ENCODE results near the gene COPZ2. TPM values are rescaled to one million over a fixed set of nuclear protein-coding genes. Genes with fewer than 3 reads are reported as not detected.
A peak's percentile ranks its signal among the peaks of the same experiment; 100 is the strongest.
"Not testable (repeated sequence)": the region's sequence is repeated elsewhere in the genome, so short reads cannot be mapped to it uniquely, and the experiment has no call there.

The COPZ2 gene
- total RNA-seq, 2 experiments from 2014 or later = 5.1 to 5.5 TPM

DNA sequence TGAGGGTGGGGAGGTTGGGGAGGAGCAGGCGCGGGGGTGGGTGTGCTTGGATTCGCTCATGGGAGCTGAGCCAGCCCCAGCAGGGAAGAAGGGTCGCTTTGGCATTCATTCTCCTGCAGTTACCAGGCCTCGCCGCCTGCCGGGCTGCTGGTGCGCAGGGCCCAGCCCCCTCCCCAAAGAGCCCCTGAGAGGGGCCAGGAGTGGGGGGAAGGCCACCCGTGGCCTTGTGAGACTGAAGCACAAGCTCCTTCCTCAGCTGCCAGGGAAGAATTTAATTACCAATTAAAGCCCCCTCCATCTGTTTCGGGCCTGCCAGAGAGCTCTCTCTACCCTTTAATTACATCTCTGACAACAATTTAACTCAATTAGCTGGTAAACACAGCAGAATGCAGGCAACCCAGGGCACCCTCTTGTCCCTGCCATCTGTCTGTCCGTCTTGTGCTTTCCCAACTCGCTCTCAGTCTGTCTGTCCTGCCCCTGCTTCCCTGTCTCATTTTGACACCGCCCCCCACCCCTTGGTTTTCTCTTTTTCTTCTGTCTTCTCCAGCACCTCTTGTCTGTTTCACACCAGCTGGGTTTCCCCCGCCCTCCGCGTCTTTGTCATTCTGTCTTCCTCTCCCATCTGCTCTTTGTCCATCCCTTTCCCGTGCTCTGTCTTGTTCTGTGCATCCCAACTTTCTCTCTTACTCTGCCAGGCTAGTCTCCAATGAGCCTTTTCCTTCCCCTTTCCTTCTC lies 34.0 kb downstream of the COPZ2 start:
- no peak overlapping the region for H3K27ac Mint-ChIP-seq
- POLR2A ChIA-PET = no interaction called here
- no peak overlapping the region for H3K4me3 Mint-ChIP-seq
- no peaks in the 10 kb centered on the region for H3K36me3 Mint-ChIP-seq (ENCODE audit: low read depth)
- H3K27me3 Mint-ChIP-seq (ENCODE audit: low read depth) = peaks cover 36% of the 10 kb centered on the region
- ATAC-seq (no peak), DNase-seq (no peak)
- H3K9me3 Mint-ChIP-seq (ENCODE audit: insufficient read depth) = no peaks in the 10 kb centered on the region
- peaks cover 15% of the 10 kb centered on the region for H3K4me1 Mint-ChIP-seq (ENCODE audit: low read depth)
- CTCF ChIA-PET = interaction anchor here (0.9 to 2.0 kb wide), 8 partner anchors 11 to 77 kb away, joined by 3 to 6 read pairs (median 4); partner anchors contain the start of gene CDK5RAP3

DNA sequence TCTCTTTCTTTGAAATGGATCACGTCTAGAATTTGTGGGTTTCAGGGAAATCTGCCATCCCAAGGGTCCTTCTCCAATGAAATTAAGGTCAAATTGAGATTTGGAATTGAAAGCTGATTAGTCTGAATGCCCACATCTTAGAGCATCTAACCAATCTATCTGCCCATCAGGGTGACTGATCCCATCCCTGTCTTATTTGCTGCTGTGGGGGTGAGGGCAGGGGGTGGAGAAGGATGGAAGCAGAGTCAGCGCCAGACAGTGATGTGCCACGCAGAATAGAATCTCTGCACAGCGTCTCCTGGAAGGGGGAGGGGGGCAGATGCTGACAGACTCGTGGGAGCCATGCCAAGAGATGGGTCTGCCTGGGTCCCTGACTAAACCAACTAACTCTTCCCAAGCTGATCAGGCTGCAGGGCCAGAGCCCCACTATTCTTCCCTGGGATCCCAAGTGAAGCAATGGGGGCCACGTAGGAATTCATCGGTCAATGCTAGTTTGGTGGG lies 34.6 kb downstream of the COPZ2 start:
- no peaks in the 10 kb centered on the region for H3K9me3 Mint-ChIP-seq (ENCODE audit: insufficient read depth)
- ChIA-PET POLR2A (no interaction called here), CTCF (interaction anchor here (1.0 to 5.7 kb wide), 4 partner anchors 8 to 55 kb away, joined by 3 to 30 read pairs (median 5); partner anchors contain the start of gene CDK5RAP3)
- no peaks in the 10 kb centered on the region for H3K36me3 Mint-ChIP-seq (ENCODE audit: low read depth)
- no peak for ATAC-seq
- H3K4me3 Mint-ChIP-seq = no peak overlapping the region
- H3K27ac Mint-ChIP-seq = no peak overlapping the region
- DNase-seq = no peak
- H3K27me3 Mint-ChIP-seq (ENCODE audit: low read depth) = peaks cover 33% of the 10 kb centered on the region
- peaks cover 15% of the 10 kb centered on the region for H3K4me1 Mint-ChIP-seq (ENCODE audit: low read depth)

DNA sequence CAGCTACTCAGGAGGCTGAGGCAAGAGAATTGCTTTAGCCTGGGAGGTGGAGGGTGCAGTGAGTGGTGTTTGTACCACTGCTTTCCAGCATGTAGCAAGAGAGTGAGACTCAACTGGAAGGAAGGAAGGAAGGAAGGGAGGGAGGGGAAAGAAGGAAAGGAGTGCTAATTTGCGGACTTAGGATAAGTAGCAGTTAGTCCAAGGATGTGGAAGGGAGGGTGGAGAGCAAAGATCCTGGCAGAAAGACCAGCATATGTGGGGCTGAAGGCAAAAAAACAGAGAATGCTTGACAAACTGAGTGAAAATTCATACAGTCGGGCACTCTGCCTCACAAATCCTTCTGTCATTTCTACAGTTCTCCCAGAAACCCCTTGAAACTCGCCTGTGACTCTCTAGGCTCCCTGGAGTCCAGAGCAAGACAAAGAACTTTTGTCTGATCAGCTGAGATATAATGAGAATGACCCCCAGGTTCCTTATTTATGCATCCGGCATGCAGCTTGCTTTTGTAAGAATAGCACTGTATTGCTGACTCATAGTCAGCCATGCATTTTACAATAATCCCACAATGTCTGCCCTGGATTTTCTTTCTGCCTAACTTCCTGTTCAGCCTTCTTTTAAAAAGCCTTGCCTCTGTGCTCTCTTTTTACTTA lies 35.2 kb downstream of the COPZ2 start:
- CTCF ChIA-PET = interaction anchor here (1.0 to 5.7 kb wide), 5 partner anchors 9 to 55 kb away, joined by 3 to 30 read pairs (median 7); partner anchors contain the start of gene CDK5RAP3
- H3K4me3 Mint-ChIP-seq = no peak overlapping the region
- no peaks in the 10 kb centered on the region for H3K36me3 Mint-ChIP-seq (ENCODE audit: low read depth)
- ATAC-seq (no peak), DNase-seq (no peak)
- POLR2A ChIA-PET = no interaction called here
- H3K4me1 Mint-ChIP-seq (ENCODE audit: low read depth) = peaks cover 15% of the 10 kb centered on the region
- no peaks in the 10 kb centered on the region for H3K9me3 Mint-ChIP-seq (ENCODE audit: insufficient read depth)
- peaks cover 35% of the 10 kb centered on the region for H3K27me3 Mint-ChIP-seq (ENCODE audit: low read depth)
- no peak overlapping the region for H3K27ac Mint-ChIP-seq

DNA sequence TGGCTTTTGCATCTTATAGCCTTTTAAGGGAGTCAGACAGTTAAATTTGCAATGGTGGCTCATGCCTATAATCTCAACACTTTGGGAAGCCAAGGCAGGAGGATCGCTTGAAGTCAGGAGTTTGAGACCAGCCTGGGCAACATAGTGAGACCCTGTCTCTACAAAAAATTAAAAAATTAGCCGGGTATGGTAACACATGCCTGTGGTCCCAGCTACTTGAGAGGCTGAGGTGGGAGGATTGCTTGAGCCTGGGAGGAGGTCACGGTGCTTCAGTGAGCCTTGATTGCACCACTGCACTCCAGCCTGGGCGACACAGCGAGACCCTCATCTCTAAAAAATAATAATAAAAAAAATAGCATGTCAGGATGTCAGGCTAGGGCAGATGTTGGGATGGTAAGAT lies 35.9 kb downstream of the COPZ2 start:
- H3K36me3 Mint-ChIP-seq (ENCODE audit: low read depth); H3K27ac Mint-ChIP-seq; POLR2A ChIA-PET; H3K9me3 Mint-ChIP-seq (ENCODE audit: insufficient read depth); H3K4me3 Mint-ChIP-seq; DNase-seq; ATAC-seq: not testable (repeated sequence)
- CTCF ChIA-PET = interaction anchor here (1.3 to 5.7 kb wide), 4 partner anchors 10 to 54 kb away, joined by 6 to 30 read pairs (median 14); partner anchors contain the start of gene CDK5RAP3
- H3K4me1 Mint-ChIP-seq (ENCODE audit: low read depth) = peaks cover 15% of the 10 kb centered on the region
- peaks cover 29% of the 10 kb centered on the region for H3K27me3 Mint-ChIP-seq (ENCODE audit: low read depth)

DNA sequence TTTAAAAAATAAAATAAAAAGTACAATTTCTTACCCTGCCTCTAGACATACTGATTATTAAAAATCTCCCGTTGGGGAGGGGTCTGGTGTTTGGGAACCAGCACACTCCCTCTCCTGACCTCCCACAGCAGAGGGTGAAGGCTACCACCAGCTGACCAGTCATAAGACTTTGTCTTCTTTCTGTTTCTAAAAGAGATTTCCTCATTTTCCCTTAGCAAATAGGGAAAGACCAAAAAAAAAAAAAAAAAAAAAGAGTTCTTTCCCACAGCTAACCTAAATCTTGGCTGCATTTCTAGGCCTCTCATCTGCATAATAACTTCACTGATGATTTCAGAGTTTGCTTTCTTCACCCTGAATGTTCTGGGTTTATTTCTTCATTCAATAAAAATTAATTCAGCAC lies 36.4 kb downstream of the COPZ2 start:
- H3K9me3 Mint-ChIP-seq (ENCODE audit: insufficient read depth) = no peaks in the 10 kb centered on the region
- POLR2A ChIA-PET = no interaction called here
- H3K27me3 Mint-ChIP-seq (ENCODE audit: low read depth) = peaks cover 30% of the 10 kb centered on the region
- CTCF ChIA-PET = interaction anchor here (1.3 to 5.7 kb wide), 3 partner anchors 10 to 30 kb away, joined by 7 to 30 read pairs (median 20); partner anchors contain the start of gene CDK5RAP3
- H3K36me3 Mint-ChIP-seq (ENCODE audit: low read depth) = no peaks in the 10 kb centered on the region
- DNase-seq (no peak), ATAC-seq (no peak)
- H3K27ac Mint-ChIP-seq = no peak overlapping the region
- H3K4me1 Mint-ChIP-seq (ENCODE audit: low read depth) = peaks cover 15% of the 10 kb centered on the region
- H3K4me3 Mint-ChIP-seq = no peak overlapping the region

DNA sequence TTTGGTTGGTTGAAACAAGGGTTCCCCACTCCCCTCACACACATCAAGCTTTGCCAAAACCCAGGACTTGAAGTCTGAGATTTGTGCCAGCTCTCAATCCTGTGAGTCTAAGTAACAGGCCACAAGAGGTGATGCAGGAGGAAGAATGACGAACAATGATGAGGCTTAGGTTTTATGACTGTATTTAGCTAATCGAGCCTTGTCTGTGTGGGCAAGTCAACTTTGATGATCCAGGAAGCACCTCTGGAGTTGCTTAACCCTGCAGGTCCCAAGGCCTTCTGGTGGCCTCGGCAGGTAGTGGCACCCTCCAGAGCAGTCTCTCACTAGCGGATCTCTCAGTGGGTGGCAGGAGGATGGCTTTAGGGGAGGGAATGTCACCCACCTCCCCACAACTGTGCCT lies 38.0 kb downstream of the COPZ2 start:
- ChIA-PET POLR2A (interaction anchor here (1.2 kb wide), 1 partner anchor 9 kb away, joined by 3 read pairs; no protein-coding TSS in a partner anchor), CTCF (interaction anchor here (0.7 to 5.7 kb wide), 8 partner anchors 12 to 53 kb away, joined by 3 to 30 read pairs (median 11); partner anchors contain the start of gene CDK5RAP3)
- H3K27ac Mint-ChIP-seq = no peak overlapping the region
- peaks cover 13% of the 10 kb centered on the region for H3K4me1 Mint-ChIP-seq (ENCODE audit: low read depth)
- peaks cover 28% of the 10 kb centered on the region for H3K27me3 Mint-ChIP-seq (ENCODE audit: low read depth)
- no peak overlapping the region for H3K4me3 Mint-ChIP-seq
- no peaks in the 10 kb centered on the region for H3K36me3 Mint-ChIP-seq (ENCODE audit: low read depth)
- no peaks in the 10 kb centered on the region for H3K9me3 Mint-ChIP-seq (ENCODE audit: insufficient read depth)
- ATAC-seq (peak; percentile 55), DNase-seq (peak; percentile 34)

DNA sequence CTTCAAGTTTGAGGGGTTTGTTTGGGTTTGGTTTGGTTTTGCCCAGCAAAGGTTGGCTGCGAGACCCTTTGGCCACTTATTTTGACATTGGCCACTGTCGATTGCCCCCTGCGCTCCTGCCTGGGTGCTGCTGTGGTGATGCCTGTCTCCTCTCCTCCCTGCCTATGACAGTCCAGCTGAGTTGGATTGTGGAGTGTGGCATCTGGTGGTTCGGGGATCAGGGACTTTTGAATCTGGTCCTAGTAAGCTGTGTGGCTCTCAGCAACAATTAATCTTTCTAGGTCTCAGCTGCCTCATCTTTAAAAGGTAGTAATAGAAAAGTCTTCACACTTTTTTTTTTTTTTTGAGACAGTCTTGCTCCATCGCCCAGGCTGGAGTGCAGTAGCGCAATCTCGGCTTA lies 39.6 kb downstream of the COPZ2 start:
- CTCF ChIA-PET = interaction anchor here (4.6 to 5.7 kb wide), 2 partner anchors 13 to 27 kb away, joined by 20 to 30 read pairs; partner anchors contain the start of gene CDK5RAP3
- POLR2A ChIA-PET = no interaction called here
- Mint-ChIP-seq H3K9me3 (ENCODE audit: insufficient read depth) (no peaks in the 10 kb centered on the region), H3K36me3 (ENCODE audit: low read depth) (no peaks in the 10 kb centered on the region), H3K4me1 (ENCODE audit: low read depth) (peaks cover 12% of the 10 kb centered on the region), H3K4me3 (no peak overlapping the region), H3K27ac (no peak overlapping the region), H3K27me3 (ENCODE audit: low read depth) (peaks cover 30% of the 10 kb centered on the region)
- DNase-seq (no peak), ATAC-seq (no peak)

DNA sequence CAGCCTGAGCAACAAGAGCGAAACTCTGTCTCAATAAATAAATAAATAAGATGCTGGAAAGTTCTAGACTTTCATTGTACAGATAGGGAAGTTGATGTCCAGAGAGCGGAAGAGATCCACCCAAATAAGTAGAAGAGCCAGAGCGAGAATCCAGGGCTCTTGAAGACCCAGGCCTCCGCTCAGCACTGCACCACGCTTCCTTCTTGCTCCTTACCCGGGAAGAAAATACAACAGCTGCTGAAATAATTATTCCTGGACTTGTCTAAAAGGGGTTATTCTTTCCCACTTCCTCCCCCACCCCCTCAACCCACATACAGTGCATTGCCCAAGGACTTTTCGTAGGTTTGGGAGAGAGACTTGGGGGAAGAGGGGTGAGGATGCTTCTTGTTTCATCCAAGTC lies 40.0 kb downstream of the COPZ2 start:
- no peak for DNase-seq
- H3K36me3 Mint-ChIP-seq (ENCODE audit: low read depth) = no peaks in the 10 kb centered on the region
- CTCF ChIA-PET = interaction anchor here (2.2 to 5.7 kb wide), 3 partner anchors 14 to 26 kb away, joined by 5 to 30 read pairs (median 20); partner anchors contain the start of gene CDK5RAP3
- H3K4me1 Mint-ChIP-seq (ENCODE audit: low read depth) = peaks cover 7% of the 10 kb centered on the region
- POLR2A ChIA-PET = no interaction called here
- no peak overlapping the region for H3K4me3 Mint-ChIP-seq
- H3K27ac Mint-ChIP-seq = no peak overlapping the region
- no peak for ATAC-seq
- H3K9me3 Mint-ChIP-seq (ENCODE audit: insufficient read depth) = no peaks in the 10 kb centered on the region
- H3K27me3 Mint-ChIP-seq (ENCODE audit: low read depth) = peaks cover 26% of the 10 kb centered on the region

DNA sequence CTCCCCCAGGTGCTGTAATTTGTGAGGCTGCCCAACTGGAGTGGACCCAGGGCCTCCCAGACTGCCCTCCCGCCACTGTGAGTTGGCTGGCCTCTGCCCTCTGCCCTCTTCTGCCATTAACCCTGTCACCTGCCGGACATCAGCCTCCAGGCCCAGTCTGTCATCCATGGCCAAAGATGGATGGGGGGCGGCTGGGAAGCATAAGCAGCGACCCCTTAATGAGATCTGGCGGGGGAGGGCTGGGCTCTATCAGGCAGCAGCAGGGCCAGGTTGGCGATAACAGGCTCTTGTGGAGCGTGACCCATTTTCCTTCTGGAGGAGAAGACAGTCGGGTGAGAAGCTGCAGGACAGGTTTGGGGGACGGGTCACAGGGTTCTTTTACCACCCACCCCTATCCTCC lies 41.4 kb downstream of the COPZ2 start:
- H3K36me3 Mint-ChIP-seq (ENCODE audit: low read depth) = no peaks in the 10 kb centered on the region
- DNase-seq (no peak), ATAC-seq (no peak)
- ChIA-PET POLR2A (no interaction called here), CTCF (interaction anchor here (2.2 kb wide), 1 partner anchor 21 kb away, joined by 5 read pairs; no protein-coding TSS in a partner anchor)
- H3K27ac Mint-ChIP-seq = no peak overlapping the region
- H3K4me3 Mint-ChIP-seq = no peak overlapping the region
- no peaks in the 10 kb centered on the region for H3K9me3 Mint-ChIP-seq (ENCODE audit: insufficient read depth)
- peaks cover 27% of the 10 kb centered on the region for H3K27me3 Mint-ChIP-seq (ENCODE audit: low read depth)
- peaks cover 5% of the 10 kb centered on the region for H3K4me1 Mint-ChIP-seq (ENCODE audit: low read depth)

DNA sequence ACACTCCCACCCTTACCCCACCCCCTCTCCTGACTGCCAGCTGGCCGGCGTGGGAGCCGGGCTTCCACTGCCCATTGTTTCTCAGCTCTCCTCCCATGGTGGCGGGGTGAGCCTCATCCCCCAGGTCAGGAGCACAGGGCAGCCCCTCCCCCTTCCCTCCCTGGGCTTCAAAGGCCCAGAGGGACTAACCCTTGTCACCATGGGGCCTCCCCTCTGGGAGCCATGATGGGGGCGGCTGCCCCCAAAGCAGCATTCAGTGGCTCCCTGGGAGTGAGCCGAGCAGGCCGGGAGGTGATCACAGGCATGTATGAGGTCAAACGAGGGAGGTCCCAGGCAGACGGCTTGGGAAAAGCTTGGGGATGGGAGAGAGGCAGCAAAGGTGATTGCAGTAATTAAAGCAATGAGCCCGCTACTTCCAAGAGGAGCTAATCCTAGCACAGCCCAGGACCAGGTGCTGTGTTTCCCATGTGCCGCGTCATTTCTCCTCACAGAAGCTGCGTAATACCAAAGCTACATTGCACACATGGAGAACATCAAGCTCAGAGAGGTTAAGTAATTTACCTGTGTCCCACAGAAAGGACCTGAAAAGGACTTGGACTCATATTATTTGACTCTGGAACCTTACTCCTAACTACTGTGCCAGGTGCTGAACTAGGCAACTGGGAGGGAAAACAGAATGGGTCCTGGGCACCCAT lies 42.2 kb downstream of the COPZ2 start:
- ChIA-PET POLR2A (no interaction called here), CTCF (interaction anchor here (2.2 kb wide), 1 partner anchor 22 kb away, joined by 5 read pairs; no protein-coding TSS in a partner anchor)

DNA sequence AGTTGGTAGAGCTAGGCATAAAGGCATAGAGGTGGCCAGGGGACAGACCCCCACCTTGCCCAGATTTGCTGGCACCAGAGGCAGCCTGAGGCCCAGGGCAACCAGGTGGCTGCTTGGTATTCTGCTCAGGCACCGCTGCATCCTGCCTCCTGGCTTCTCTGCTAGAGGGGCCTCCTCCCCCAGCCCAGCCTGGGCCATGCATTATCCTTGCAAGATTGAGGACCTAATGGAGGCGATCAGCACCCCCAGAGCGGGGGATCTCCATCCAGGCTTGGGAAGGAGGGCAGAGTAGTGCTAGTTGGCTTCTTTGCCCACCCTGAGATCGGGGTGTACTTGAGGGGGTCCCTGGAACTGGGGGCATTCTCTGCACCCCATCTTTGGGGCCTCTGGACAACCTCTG lies 42.9 kb downstream of the COPZ2 start:
- CTCF ChIA-PET = interaction anchor here (2.3 kb wide), 1 partner anchor 16 kb away, joined by 12 read pairs; no protein-coding TSS in a partner anchor
- Mint-ChIP-seq H3K27me3 (ENCODE audit: low read depth) (peaks cover 24% of the 10 kb centered on the region), H3K27ac (no peak overlapping the region), H3K9me3 (ENCODE audit: insufficient read depth) (no peaks in the 10 kb centered on the region), H3K36me3 (ENCODE audit: low read depth) (no peaks in the 10 kb centered on the region), H3K4me1 (ENCODE audit: low read depth) (peaks cover 6% of the 10 kb centered on the region), H3K4me3 (no peak overlapping the region)
- ATAC-seq (no peak), DNase-seq (no peak)
- POLR2A ChIA-PET = no interaction called here

More for the DNA sequence above, 42.2 kb downstream of the COPZ2 start:
- Mint-ChIP-seq H3K4me3 (no peak overlapping the region), H3K4me1 (ENCODE audit: low read depth) (peaks cover 5% of the 10 kb centered on the region), H3K9me3 (ENCODE audit: insufficient read depth) (no peaks in the 10 kb centered on the region), H3K36me3 (ENCODE audit: low read depth) (no peaks in the 10 kb centered on the region), H3K27me3 (ENCODE audit: low read depth) (peaks cover 27% of the 10 kb centered on the region), H3K27ac (no peak overlapping the region)
- no peak for DNase-seq
- no peak for ATAC-seq

All from activated CD8-positive, alpha-beta T cell treated with anti-CD3 and anti-CD28 coated beads, Interleukin-2, amount 10 ng/mL, durations not matched to agents 7 days and 5 days (primary cell).